ENCODE measurements around the gene ADAMTS14.

DNA sequence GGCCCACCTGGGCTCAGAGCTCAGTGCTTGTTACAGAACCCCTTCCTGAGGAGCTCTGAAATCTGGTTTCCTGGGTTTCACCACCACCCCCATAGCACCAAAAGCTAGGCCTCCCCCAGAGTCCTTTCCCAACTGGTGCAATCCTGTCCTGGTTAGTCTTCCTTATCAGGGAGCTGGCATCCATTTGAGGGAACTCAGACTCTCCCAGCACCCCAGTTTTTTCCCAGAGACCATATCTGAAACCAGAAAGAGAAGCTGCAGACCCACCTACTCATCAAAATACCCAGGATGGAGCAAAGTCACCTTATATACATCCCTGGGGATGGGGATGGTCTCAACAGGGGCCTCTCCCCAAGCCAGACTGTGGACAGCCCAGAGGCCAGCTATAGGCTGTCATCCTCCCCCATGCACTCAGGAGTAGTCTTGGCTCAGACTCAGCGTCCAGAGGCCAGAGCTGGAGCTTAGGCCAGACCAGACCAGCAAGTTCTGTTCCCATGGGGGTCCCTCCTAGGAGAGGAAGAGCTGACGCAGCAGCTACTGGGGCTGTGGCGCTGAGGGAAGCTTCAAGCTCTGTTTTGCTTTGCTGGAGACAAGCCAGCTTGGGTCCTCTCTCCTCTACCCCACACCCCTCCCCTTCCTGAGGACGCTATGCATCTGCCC, 109.9 kb downstream of the ADAMTS14 start:
- TF ChIP-seq, protein P1, sequence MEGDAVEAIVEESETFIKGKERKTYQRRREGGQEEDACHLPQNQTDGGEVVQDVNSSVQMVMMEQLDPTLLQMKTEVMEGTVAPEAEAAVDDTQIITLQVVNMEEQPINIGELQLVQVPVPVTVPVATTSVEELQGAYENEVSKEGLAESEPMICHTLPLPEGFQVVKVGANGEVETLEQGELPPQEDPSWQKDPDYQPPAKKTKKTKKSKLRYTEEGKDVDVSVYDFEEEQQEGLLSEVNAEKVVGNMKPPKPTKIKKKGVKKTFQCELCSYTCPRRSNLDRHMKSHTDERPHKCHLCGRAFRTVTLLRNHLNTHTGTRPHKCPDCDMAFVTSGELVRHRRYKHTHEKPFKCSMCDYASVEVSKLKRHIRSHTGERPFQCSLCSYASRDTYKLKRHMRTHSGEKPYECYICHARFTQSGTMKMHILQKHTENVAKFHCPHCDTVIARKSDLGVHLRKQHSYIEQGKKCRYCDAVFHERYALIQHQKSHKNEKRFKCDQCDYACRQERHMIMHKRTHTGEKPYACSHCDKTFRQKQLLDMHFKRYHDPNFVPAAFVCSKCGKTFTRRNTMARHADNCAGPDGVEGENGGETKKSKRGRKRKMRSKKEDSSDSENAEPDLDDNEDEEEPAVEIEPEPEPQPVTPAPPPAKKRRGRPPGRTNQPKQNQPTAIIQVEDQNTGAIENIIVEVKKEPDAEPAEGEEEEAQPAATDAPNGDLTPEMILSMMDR (optimal IDR thresholded peaks at IDR 0.05 in 1 of 3, IDR thresholded peaks at IDR 0.05 in 1 of 3, conservative IDR thresholded peaks at IDR 0.05 in 1 of 3; ENCODE audit: extremely low read depth in 1 of 3, insufficient read depth in 2 of 3, low read length in 3 of 3): no peak
- TF ChIP-seq EZH2 (IDR thresholded peaks at IDR 0.05; ENCODE audit: low read length): no peak
